Neuronal stem cell (in vitro differentiated cells): ENCODE data around the gene HES7.

Experiments
- DNase-seq: peaks from one replicate; pipeline ENCODE4 v3.0.0-alpha.2; 2013; ENCODE audit warnings: low spot score
- H2AFZ ChIP-seq: one replicate; pipeline ENCODE4 v1.6.1; 2013; ENCODE audit warnings: mild to moderate bottlenecking, low read length, inconsistent platforms
- H2AK5ac ChIP-seq: 2 replicates; pipeline ENCODE4 v1.6.1; 2013; ENCODE audit warnings: low read depth, mild to moderate bottlenecking, inconsistent platforms, low read length, moderate library complexity, mixed read lengths
- H2BK120ac ChIP-seq: 2 replicates; pipeline ENCODE4 v1.6.1; 2013; ENCODE audit warnings: low read depth, mild to moderate bottlenecking, inconsistent platforms, low read length, moderate library complexity, mixed read lengths
- H2BK12ac ChIP-seq: one replicate; pipeline ENCODE4 v1.6.1; 2013; ENCODE audit warnings: low read length, inconsistent platforms
- H2BK15ac ChIP-seq: 2 replicates; pipeline ENCODE4 v1.6.1; 2013; ENCODE audit warnings: mild to moderate bottlenecking, low read length, inconsistent platforms, mixed read lengths
- H2BK5ac ChIP-seq: one replicate; pipeline ENCODE4 v1.6.1; 2013; ENCODE audit warnings: inconsistent platforms, mild to moderate bottlenecking, low read length, moderate library complexity
- H3K14ac ChIP-seq: one replicate; pipeline ENCODE4 v1.6.1; 2013; ENCODE audit warnings: low read length, inconsistent platforms
- H3K18ac ChIP-seq: 2 replicates; pipeline ENCODE4 v1.6.1; 2013; ENCODE audit warnings: low read length, inconsistent platforms
- H3K23ac ChIP-seq: 2 replicates; pipeline ENCODE4 v1.6.1; 2013; ENCODE audit warnings: low read depth, mild to moderate bottlenecking, mixed read lengths, low read length, inconsistent platforms; ENCODE audit not compliant: poor library complexity
- H3K27ac ChIP-seq: replicated peaks from 3 replicates; pipeline ENCODE4 v1.5.1; 2013; ENCODE audit warnings: low read length, inconsistent platforms
- H3K27me3 ChIP-seq, 3 experiments: 2 replicates each; pipeline ENCODE4 v1.6.1; 2013; ENCODE audit warnings: low read length in 3 of 3, mild to moderate bottlenecking in 2 of 3, inconsistent platforms in 1 of 3, low read depth in 1 of 3, mixed read lengths in 1 of 3, moderate library complexity in 1 of 3; ENCODE audit not compliant: control insufficient read depth in 3 of 3, insufficient read depth in 3 of 3
- H3K36me3 ChIP-seq, 2 donors: replicated peaks in 1 of 2; 2 replicates each; pipeline ENCODE4 v1.6.1; 2013; ENCODE audit warnings: low read length in 2 of 2; ENCODE audit not compliant: control insufficient read depth in 2 of 2, insufficient read depth in 2 of 2
- H3K4ac ChIP-seq: 2 replicates; pipeline ENCODE4 v1.6.1; 2013; ENCODE audit warnings: inconsistent platforms, mild to moderate bottlenecking, low read length, moderate library complexity
- H3K4me1 ChIP-seq, 2 donors: 1 replicate in 1 of 2; 2 replicates in 1 of 2; pipeline ENCODE4 v1.6.1; 2013; ENCODE audit warnings: low read length in 2 of 2, low read depth in 1 of 2; ENCODE audit not compliant: control insufficient read depth in 2 of 2, insufficient read depth in 1 of 2
- H3K4me2 ChIP-seq: one replicate; pipeline ENCODE4 v1.6.1; 2013; ENCODE audit warnings: mild to moderate bottlenecking, low read length, inconsistent platforms; ENCODE audit not compliant: insufficient read depth, poor library complexity, severe bottlenecking
- H3K4me3 ChIP-seq, 2 donors: 2 replicates each; pipeline ENCODE4 v1.5.1; 2013; ENCODE audit warnings: low read length in 2 of 2, mild to moderate bottlenecking in 2 of 2, inconsistent platforms in 1 of 2, moderate library complexity in 1 of 2
- H3K79me1 ChIP-seq: one replicate; pipeline ENCODE4 v1.6.1; 2013; ENCODE audit warnings: low read depth, mild to moderate bottlenecking, inconsistent platforms, low read length, moderate library complexity
- H3K9ac ChIP-seq: one replicate; pipeline ENCODE4 v1.6.1; 2013; ENCODE audit warnings: mild to moderate bottlenecking, low read depth, low read length, inconsistent platforms; ENCODE audit not compliant: poor library complexity
- H3K9me3 ChIP-seq, 2 donors: replicated peaks in 1 of 2; 2 replicates each; pipeline versions ENCODE3 to v1.6.1; 2013; ENCODE audit warnings: low read length in 2 of 2, mild to moderate bottlenecking in 2 of 2, inconsistent platforms in 1 of 2, low read depth in 1 of 2, mixed read lengths in 1 of 2, moderate library complexity in 1 of 2; ENCODE audit not compliant: control insufficient read depth in 2 of 2, insufficient read depth in 1 of 2
- H4K8ac ChIP-seq: one replicate; pipeline ENCODE4 v1.6.1; 2013; ENCODE audit warnings: low read depth, mild to moderate bottlenecking, inconsistent platforms, low read length, moderate library complexity
- H4K91ac ChIP-seq: one replicate; pipeline ENCODE4 v1.6.1; 2013; ENCODE audit warnings: low read length, low read depth, mild to moderate bottlenecking, inconsistent platforms; ENCODE audit not compliant: poor library complexity
- WGBS, 2 donors: extraction: QIAGEN DNeasy Blood & Tissue Kit; methylation state at CpG; one replicate each; pipeline ENCODE4 v1.1.7; 2013; ENCODE audit warnings: missing lambda C conversion rate in 2 of 2, mixed read lengths in 1 of 2; ENCODE audit not compliant: insufficient read length in 2 of 2, insufficient replicate concordance in 1 of 2; ENCODE audit errors: extremely low coverage in 2 of 2; 5-methylcytosine and 5-hydroxymethylcytosine counted together

The HES7 gene

GRCh38 chr17:8142158-8142886 is 18.4 kb upstream of the HES7 start:
- no peak overlapping the region for H2BK120ac ChIP-seq
- H2BK5ac ChIP-seq: no peak overlapping the region
- no peak overlapping the region for H3K14ac ChIP-seq
- no peak overlapping the region for H3K4ac ChIP-seq
- no peak overlapping the region for H2BK15ac ChIP-seq
- no CpG with 5 or more reads among the region's 23 CpGs for WGBS, 2 donors
- H3K4me1 ChIP-seq: peaks cover 0 to 5% of the 10 kb centered on the region in 2 donors
- no peak overlapping the region for H3K27ac ChIP-seq
- H4K91ac ChIP-seq: no peak overlapping the region
- peaks cover 6% of the 10 kb centered on the region for H3K79me1 ChIP-seq
- H3K4me3 ChIP-seq: no peak overlapping the region
- H2BK12ac ChIP-seq: no peak overlapping the region
- no peaks in the 10 kb centered on the region for H3K9me3 ChIP-seq
- DNase-seq: no peak
- peaks cover 53 to 71% of the 10 kb centered on the region in 2 donors for H3K36me3 ChIP-seq
- no peak overlapping the region for H3K18ac ChIP-seq
- no peak overlapping the region for H2AFZ ChIP-seq
- H3K23ac ChIP-seq: no peak overlapping the region
- no peak overlapping the region for H4K8ac ChIP-seq
- H3K9ac ChIP-seq: no peak overlapping the region
- no peak overlapping the region for H3K4me2 ChIP-seq
- H2AK5ac ChIP-seq: no peak overlapping the region
- peaks cover 0 to 5% (median 0%) of the 10 kb centered on the region in 3 experiments for H3K27me3 ChIP-seq

- no CpG with 5 or more reads among the region's 11 CpGs for WGBS, 2 donors
- Histone ChIP-seq H3K36me3 (peaks cover 50 to 65% of the 10 kb centered on the region in 2 donors), H3K9me3 (no peaks in the 10 kb centered on the region)
Measured at GRCh38 chr17:8141741-8142140, 17.8 kb upstream of the HES7 start.

DNA sequence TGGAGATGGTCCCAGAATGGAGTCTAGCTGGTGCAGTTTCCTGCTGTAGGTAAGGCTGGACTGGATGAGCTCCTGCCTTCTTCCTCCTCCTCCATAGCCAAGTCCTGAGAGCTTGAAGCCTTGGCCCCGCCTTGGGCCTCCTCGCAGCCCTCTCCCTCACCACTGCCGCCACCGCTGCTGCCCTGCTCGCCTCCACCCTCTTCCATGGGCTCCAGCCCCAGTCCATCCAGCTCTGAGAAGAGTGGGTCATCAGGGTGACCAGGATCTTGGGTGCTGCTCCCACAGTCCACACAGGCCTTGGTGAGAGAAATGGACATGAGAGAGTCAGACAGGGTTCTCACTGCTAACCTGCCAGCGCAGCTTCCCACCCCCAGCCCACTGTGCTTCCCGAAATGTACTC is 17.1 kb upstream of the HES7 start:
- Histone ChIP-seq H4K8ac (no peak overlapping the region), H3K14ac (no peak overlapping the region), H2BK15ac (no peak overlapping the region), H3K27ac (no peak overlapping the region), H3K9me3 (no peaks in the 10 kb centered on the region), H3K36me3 (peaks cover 43 to 58% of the 10 kb centered on the region in 2 donors), H3K9ac (no peak overlapping the region), H2BK120ac (no peak overlapping the region), H3K4me1 (peaks cover 0 to 5% of the 10 kb centered on the region in 2 donors), H4K91ac (no peak overlapping the region), H3K79me1 (peaks cover 6% of the 10 kb centered on the region), H2BK5ac (peak overlapping the region; percentile 56), H2BK12ac (no peak overlapping the region), H3K4me2 (no peak overlapping the region), H3K4me3 (no peak overlapping the region), H2AFZ (no peak overlapping the region), H2AK5ac (no peak overlapping the region), H3K27me3 (peaks cover 0 to 7% (median 0%) of the 10 kb centered on the region in 3 experiments), H3K4ac (no peak overlapping the region), H3K18ac (no peak overlapping the region), H3K23ac (no peak overlapping the region)
- no peak for DNase-seq
- WGBS, 2 donors: no CpG with 5 or more reads among the region's 7 CpGs

More at GRCh38 chr17:8141741-8142140, 17.8 kb upstream of the HES7 start:
- no peak overlapping the region for H3K14ac ChIP-seq
- no peak overlapping the region for H2BK120ac ChIP-seq
- no peak overlapping the region for H4K91ac ChIP-seq
- no peak overlapping the region for H2BK15ac ChIP-seq
- DNase-seq: no peak
- no peak overlapping the region for H2BK5ac ChIP-seq
- H4K8ac ChIP-seq: no peak overlapping the region
- H3K9ac ChIP-seq: no peak overlapping the region
- H3K79me1 ChIP-seq: peaks cover 6% of the 10 kb centered on the region
- H3K4me3 ChIP-seq: no peak overlapping the region
- no peak overlapping the region for H3K18ac ChIP-seq
- H2AK5ac ChIP-seq: no peak overlapping the region
- peaks cover 0 to 5% of the 10 kb centered on the region in 2 donors for H3K4me1 ChIP-seq
- H2BK12ac ChIP-seq: no peak overlapping the region
- no peak overlapping the region for H3K4me2 ChIP-seq
- no peak overlapping the region for H3K4ac ChIP-seq
- peaks cover 0 to 7% (median 0%) of the 10 kb centered on the region in 3 experiments for H3K27me3 ChIP-seq
- H2AFZ ChIP-seq: no peak overlapping the region
- H3K27ac ChIP-seq: no peak overlapping the region
- H3K23ac ChIP-seq: no peak overlapping the region

- Histone ChIP-seq H3K9ac (no peak overlapping the region), H3K23ac (no peak overlapping the region), H3K9me3 (no peaks in the 10 kb centered on the region), H3K27me3 (peaks cover 0 to 7% (median 0%) of the 10 kb centered on the region in 3 experiments), H2BK15ac (no peak overlapping the region), H3K79me1 (peaks cover 6% of the 10 kb centered on the region), H3K14ac (no peak overlapping the region), H4K8ac (no peak overlapping the region), H2BK12ac (no peak overlapping the region), H3K4me1 (peaks cover 0 to 5% of the 10 kb centered on the region in 2 donors), H3K27ac (no peak overlapping the region), H3K4me3 (no peak overlapping the region), H2AFZ (no peak overlapping the region), H2AK5ac (no peak overlapping the region), H3K4me2 (no peak overlapping the region), H2BK120ac (no peak overlapping the region), H3K4ac (no peak overlapping the region), H2BK5ac (peak overlapping the region; percentile 56), H4K91ac (no peak overlapping the region), H3K18ac (no peak overlapping the region), H3K36me3 (peaks cover 37 to 51% of the 10 kb centered on the region in 2 donors)
- no peak for DNase-seq
- no CpG with 5 or more reads among the region's 18 CpGs for WGBS, 2 donors
Measured at GRCh38 chr17:8140065-8141029, 16.4 kb upstream of the HES7 start.
